ENCODE data around the gene CIDEB. TPM values are rescaled to one million over a fixed set of nuclear protein-coding genes. Genes with fewer than 3 reads are reported as not detected.

CIDEB gene
- total and polyA plus RNA-seq, 9 of the 15 experiments (the other 6 are each of a cell fraction or from before 2014, with no cell fraction given): 0.03 to 0.35 (median 0.09) TPM; not detected in 3

GRCh38 chr14:24325963-24326362, 18.2 kb upstream of the CIDEB start:
- no peak for FAIRE-seq
- Histone ChIP-seq H3K27me3 (ENCODE audit: control insufficient read depth in 2 of 2, insufficient read depth in 2 of 2, low read length in 2 of 2) (no peaks in the 10 kb centered on the region), H3K36me3 (ENCODE audit: control insufficient read depth, insufficient read depth, low read length) (no peaks in the 10 kb centered on the region), H3K79me2 (ENCODE audit: control insufficient read depth, insufficient read depth, low read length) (no peaks in the 10 kb centered on the region), H2AFZ (ENCODE audit: low read depth, low read length) (no peak overlapping the region), H3K27ac (ENCODE audit: extremely low read depth, low read depth, low read length) (no peak overlapping the region), H3K9me3 (replicated peaks; ENCODE audit: control insufficient read depth, insufficient read depth, low read depth, low read length) (no peaks in the 10 kb centered on the region), H3K4me3 (no peak overlapping the region), H4K20me1 (replicated peaks; ENCODE audit: control insufficient read depth, insufficient read depth, low read length) (no peaks in the 10 kb centered on the region), H3K4me1 (replicated peaks in 1 of 2; ENCODE audit: control insufficient read depth in 2 of 2, insufficient read depth in 2 of 2, low read length in 2 of 2) (peaks cover 0 to 10% of the 10 kb centered on the region in 2 experiments; a peak in 4 of 5 replicates), H3K4me2 (ENCODE audit: insufficient read depth, low read length) (no peak overlapping the region), H3K9me1 (ENCODE audit: control insufficient read depth, insufficient read depth, low read length) (no peaks in the 10 kb centered on the region), H3K9ac (ENCODE audit: insufficient read depth in 1 of 2, low read depth in 2 of 2, low read length in 2 of 2) (no peak overlapping the region)
- 28% methylated on average over 7 of the region's 9 CpGs for WGBS (ENCODE audit: insufficient coverage, low coverage, missing lambda C conversion rate)
- ChIA-PET POLR2A (no interaction called here), CTCF (ENCODE audit: low intra/inter-chr PET ratio) (no interaction called here)
- intact Hi-C loops (cut with micrococcal nuclease) (no loop called here), in situ Hi-C loops (cut with MboI) (loop anchor here (25.0 kb wide), 1 partner anchor 361 kb away; no protein-coding TSS in a partner anchor)
- DNase-seq (ENCODE audit: extremely low read depth in 1 of 4, low spot score in 3 of 4): no peak
- TF ChIP-seq GABPA (tag; conservative IDR thresholded peaks at IDR 0.05; ENCODE audit: low read depth) (no peak), ZNF282 (CRISPR knock-in tag; IDR thresholded peaks at IDR 0.05) (no peak)
- BruUV-seq (replicated peaks): no TSS peak
- ATAC-seq: no peak

GRCh38 chr14:24325041-24325530, 17.3 kb upstream of the CIDEB start:
- CTCF ChIA-PET (ENCODE audit: low intra/inter-chr PET ratio): no interaction called here
- Histone ChIP-seq H3K27me3 (ENCODE audit: control insufficient read depth in 2 of 2, insufficient read depth in 2 of 2, low read length in 2 of 2) (no peaks in the 10 kb centered on the region), H4K20me1 (replicated peaks; ENCODE audit: control insufficient read depth, insufficient read depth, low read length) (no peaks in the 10 kb centered on the region), H3K9ac (ENCODE audit: insufficient read depth in 1 of 2, low read depth in 2 of 2, low read length in 2 of 2) (no peak overlapping the region), H3K9me1 (ENCODE audit: control insufficient read depth, insufficient read depth, low read length) (no peaks in the 10 kb centered on the region), H3K4me1 (replicated peaks in 1 of 2; ENCODE audit: control insufficient read depth in 2 of 2, insufficient read depth in 2 of 2, low read length in 2 of 2) (peaks cover 0 to 9% of the 10 kb centered on the region in 2 experiments; a peak in 4 of 5 replicates), H3K9me3 (replicated peaks; ENCODE audit: control insufficient read depth, insufficient read depth, low read depth, low read length) (no peaks in the 10 kb centered on the region), H3K4me2 (ENCODE audit: insufficient read depth, low read length) (no peak overlapping the region), H3K36me3 (ENCODE audit: control insufficient read depth, insufficient read depth, low read length) (no peaks in the 10 kb centered on the region), H3K27ac (ENCODE audit: extremely low read depth, low read depth, low read length) (no peak overlapping the region), H2AFZ (ENCODE audit: low read depth, low read length) (no peak overlapping the region), H3K79me2 (ENCODE audit: control insufficient read depth, insufficient read depth, low read length) (no peaks in the 10 kb centered on the region), H3K4me3 (no peak overlapping the region)
- in situ Hi-C loops (cut with MboI): loop anchor here (25.0 kb wide), 1 partner anchor 362 kb away; no protein-coding TSS in a partner anchor
- DNase-seq (ENCODE audit: extremely low read depth in 1 of 4, low spot score in 3 of 4): no peak
- no TSS peak for BruUV-seq (replicated peaks)
- FAIRE-seq: no peak
- 38% methylated on average over 4 of the region's 5 CpGs for WGBS (ENCODE audit: insufficient coverage, low coverage, missing lambda C conversion rate)
- no peak for ATAC-seq
- intact Hi-C loops (cut with micrococcal nuclease): no loop called here
- POLR2A ChIA-PET: interaction anchor here (0.6 kb wide), 2 partner anchors 11 to 193 kb away, joined by 3 to 5 read pairs; no protein-coding TSS in a partner anchor
- TF ChIP-seq HMGXB4 (CRISPR knock-in tag; IDR thresholded peaks at IDR 0.05): no peak
- no peak for TF ChIP-seq KDM4B (IDR thresholded peaks at IDR 0.05; ENCODE audit: borderline replicate concordance in 2 of 2, low read depth in 1 of 2)

Data from K562 (cell line).